Activated T-cell treated with anti-CD3 and anti-CD28 coated beads, Interleukin-2, amount 50 U/mL, for 24 hours (primary cell): ENCODE results near the gene TREML1.

Experiments
- DNase-seq: peaks from one replicate; pipeline ENCODE4 v3.0.0-alpha.2; 2020
- H3K27ac Mint-ChIP-seq: 2 replicates; pipeline ENCODE4 v1.8.0; 2020; ENCODE audit warnings: mild to moderate bottlenecking, mixed read lengths
- H3K27me3 Mint-ChIP-seq: 2 replicates; pipeline ENCODE4 v1.8.0; 2020; ENCODE audit warnings: mixed read lengths
- H3K36me3 Mint-ChIP-seq: 2 replicates; pipeline ENCODE4 v1.8.0; 2020; ENCODE audit warnings: low read depth, mixed read lengths
- H3K4me1 Mint-ChIP-seq: 2 replicates; pipeline ENCODE4 v1.8.0; 2020; ENCODE audit warnings: low read depth, mixed read lengths
- H3K4me3 Mint-ChIP-seq: 2 replicates; pipeline ENCODE4 v1.8.0; 2020; ENCODE audit warnings: mild to moderate bottlenecking, moderate library complexity, mixed read lengths
- H3K9me3 Mint-ChIP-seq: 2 replicates; pipeline ENCODE4 v1.8.0; 2020; ENCODE audit warnings: mixed read lengths

The TREML1 gene

DNA sequence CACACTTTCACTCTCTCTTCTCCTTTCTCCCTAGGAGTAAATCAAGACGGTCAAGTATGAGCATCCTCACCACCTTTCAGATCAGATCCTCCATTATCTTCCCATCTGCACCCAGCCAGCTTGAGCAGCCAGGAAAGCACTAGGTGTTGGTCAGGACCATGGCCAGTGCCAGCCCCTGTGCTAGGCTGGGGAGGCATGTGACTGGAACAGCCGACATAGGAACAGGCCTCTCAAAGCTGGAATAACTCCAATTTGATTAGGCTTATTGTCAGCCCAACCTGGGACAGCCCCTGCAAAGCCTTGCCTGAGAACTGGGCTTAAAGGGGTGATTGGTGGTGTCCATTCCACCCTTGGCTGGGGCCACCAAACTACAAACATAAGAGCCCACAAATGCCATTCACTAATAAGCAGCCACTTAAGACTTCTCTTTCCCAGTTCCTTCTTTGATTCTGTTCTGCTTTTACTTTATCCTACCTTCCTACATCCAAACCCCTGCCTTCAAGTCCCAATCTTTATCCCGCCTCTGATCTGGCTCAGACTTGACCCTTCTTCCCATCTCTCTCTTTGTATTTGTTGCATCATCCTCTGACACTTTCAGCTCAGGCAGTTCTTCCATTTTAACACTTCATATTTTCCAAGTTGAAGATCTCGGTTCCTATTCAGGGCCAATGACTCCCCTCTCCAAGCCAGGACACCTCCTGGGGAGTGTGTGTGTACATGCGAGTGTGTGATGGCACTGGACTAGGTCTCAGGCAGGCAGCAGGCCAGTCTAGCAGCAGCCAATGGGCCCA is 13.2 kb upstream of the TREML1 start:
- Mint-ChIP-seq H3K4me3 (no peak overlapping the region), H3K36me3 (no peaks in the 10 kb centered on the region), H3K27ac (no peak overlapping the region), H3K4me1 (no peaks in the 10 kb centered on the region), H3K9me3 (no peaks in the 10 kb centered on the region), H3K27me3 (peaks cover 3% of the 10 kb centered on the region)
- no peak for DNase-seq

DNA sequence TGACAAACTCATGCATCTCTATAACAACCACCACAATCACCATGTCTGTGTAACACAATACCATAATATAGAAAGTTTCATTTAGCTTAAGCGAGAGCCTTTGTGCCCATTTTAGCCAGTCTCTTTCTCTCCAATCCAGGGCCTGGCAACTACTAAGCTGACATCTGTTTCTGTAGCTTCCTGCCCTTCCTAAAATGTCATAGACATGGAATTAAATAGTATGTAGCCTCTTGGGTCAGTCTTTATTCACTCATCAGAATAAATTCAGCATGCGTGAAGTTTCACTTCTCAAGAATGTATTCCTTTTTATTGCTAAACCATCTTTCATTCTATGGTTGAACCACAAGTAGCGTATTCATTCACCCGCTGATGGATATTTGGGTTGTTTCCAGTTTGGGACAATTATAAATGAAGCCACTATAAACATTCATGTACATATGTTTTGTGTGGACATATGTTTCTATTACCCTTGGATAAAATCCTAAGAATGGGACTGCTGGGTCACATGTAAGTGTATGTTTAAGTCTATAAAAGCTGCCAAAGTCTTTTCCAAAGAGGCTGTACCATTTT is 10.5 kb upstream of the TREML1 start:
- DNase-seq, result no peak
- no peaks in the 10 kb centered on the region for H3K4me1 Mint-ChIP-seq

DNA sequence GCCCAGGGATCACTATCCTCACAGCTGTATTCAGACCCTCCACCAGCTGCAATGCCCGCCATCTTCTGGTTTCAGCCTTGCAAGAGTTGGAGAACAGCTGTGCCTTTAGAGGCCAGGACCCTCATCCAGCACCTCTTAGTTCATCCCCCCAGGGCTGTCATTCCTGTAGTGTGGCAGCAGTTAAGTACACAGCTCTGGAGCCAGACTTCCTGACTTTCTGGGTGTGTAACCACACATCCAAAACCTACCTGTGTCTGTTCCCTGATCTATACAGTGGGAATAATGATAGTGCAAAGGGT is 9.2 kb upstream of the TREML1 start:
- no peak overlapping the region for H3K27ac Mint-ChIP-seq
- H3K4me1 Mint-ChIP-seq, result no peaks in the 10 kb centered on the region
- no peak for DNase-seq
- no peak overlapping the region for H3K4me3 Mint-ChIP-seq
- no peaks in the 10 kb centered on the region for H3K36me3 Mint-ChIP-seq
- no peaks in the 10 kb centered on the region for H3K9me3 Mint-ChIP-seq
- peaks cover 3% of the 10 kb centered on the region for H3K27me3 Mint-ChIP-seq

More for the DNA sequence above, 10.5 kb upstream of the TREML1 start:
- Mint-ChIP-seq H3K9me3 (no peaks in the 10 kb centered on the region), H3K4me3 (no peak overlapping the region), H3K27me3 (peaks cover 3% of the 10 kb centered on the region), H3K27ac (no peak overlapping the region), H3K36me3 (no peaks in the 10 kb centered on the region)

DNA sequence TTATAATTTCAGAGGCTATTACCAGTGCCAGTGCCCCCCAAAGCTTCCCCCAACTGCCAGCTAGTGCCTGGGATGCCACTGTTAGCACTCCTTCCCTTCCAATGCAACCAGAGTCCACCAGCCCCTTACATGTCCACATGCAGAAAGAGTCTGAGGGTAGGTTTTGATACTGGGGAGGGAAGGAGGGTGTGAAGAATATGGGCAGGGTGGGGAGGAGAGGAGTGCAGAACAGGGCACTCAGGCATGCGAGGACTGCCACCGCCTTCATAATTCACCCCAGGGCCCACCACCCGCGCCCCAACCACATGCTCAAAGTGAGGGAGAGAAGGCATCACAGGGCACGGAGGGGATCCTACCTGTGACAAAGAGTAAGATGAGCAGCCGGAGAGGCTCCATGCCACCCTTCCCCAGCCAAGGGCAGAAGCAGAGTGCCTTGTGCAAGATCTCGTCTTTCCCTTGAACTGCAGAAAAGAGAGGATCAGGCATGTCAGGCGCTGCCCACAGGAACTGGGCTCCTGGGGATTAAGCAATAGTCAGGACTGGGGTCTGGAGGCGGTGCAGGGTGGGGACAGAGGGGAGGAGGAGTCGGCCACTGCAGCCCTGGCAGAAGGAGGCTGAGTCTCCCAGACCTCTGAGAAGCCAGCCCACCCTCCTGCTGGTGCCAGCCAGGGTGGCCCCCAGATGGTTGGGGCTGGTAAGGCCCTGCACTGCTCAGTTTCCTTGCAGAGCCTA is 8.7 kb upstream of the TREML1 start, which contains the start of gene TREM2:
Gene TREM2, minus strand, starts transcription at position 430 of the 732 bp plus-strand sequence. Its CDS starts 34 bp downstream, at position 396.
- no peaks in the 10 kb centered on the region for H3K4me1 Mint-ChIP-seq
- no peaks in the 10 kb centered on the region for H3K36me3 Mint-ChIP-seq
- no peak within 1 kb of the TSS for H3K27ac Mint-ChIP-seq
- no peak for DNase-seq
- H3K4me3 Mint-ChIP-seq, result no peak within 1 kb of the TSS
- H3K27me3 Mint-ChIP-seq, result peaks cover 3% of the 10 kb centered on the region
- no peaks in the 10 kb centered on the region for H3K9me3 Mint-ChIP-seq

DNA sequence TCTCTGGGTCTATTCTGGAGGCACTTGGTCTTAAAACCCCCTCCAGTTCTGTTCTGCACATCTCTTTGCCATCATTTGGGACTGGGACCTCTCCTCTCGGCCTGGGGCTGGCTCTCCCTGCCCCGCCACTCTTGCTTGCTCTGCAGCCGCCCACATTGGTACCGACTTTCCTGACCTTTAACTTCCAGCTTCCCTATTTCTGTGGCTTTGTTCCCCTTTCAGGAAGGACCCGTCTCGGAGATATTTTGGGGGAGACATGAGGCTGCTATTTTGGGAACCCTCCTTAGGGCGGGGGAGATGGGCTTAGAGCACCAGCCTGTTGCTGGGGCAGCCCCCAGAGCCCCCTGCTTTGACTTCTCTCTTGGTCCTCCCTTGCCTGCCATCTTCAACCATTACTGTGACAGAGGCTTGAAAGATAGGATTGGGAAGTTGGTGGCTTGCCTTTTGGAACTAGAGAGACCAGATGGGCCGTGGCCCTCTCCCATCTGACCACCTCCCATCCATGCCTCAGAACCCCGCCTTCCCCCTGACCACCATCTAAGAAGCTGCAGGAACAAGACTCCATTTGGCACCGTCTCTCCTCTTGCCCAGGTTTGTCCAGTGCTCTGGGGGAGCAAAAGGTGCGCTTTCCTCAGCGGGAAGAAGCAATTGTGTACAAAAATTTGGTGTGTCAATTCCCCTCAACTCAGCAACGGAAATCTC is 7.9 kb upstream of the TREML1 start:
- Mint-ChIP-seq H3K4me3 (no peak overlapping the region), H3K27ac (no peak overlapping the region), H3K27me3 (peaks cover 3% of the 10 kb centered on the region), H3K4me1 (no peaks in the 10 kb centered on the region), H3K9me3 (no peaks in the 10 kb centered on the region), H3K36me3 (no peaks in the 10 kb centered on the region)
- no peak for DNase-seq

DNA sequence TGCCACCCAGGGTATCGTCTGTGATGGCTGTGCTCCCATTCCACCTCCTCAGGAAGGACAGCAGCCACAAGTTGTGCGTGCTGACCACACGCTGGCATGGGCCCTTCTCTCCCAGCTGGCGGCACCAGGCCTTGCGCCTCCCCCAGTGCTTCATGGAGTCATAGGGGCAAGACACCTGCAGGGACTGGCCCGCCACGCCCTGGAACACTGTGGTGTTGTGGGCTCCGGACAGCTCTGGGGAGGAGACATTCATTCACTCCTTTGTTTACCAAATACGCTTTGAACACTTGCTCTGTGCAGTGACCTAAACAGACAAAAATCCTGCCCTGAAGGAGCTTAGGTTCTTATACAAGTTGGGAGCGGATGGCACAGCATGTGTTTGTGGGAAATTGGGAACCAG is 7.2 kb upstream of the TREML1 start:
- no peak overlapping the region for H3K27ac Mint-ChIP-seq
- DNase-seq, result no peak
- H3K9me3 Mint-ChIP-seq, result no peaks in the 10 kb centered on the region
- H3K4me3 Mint-ChIP-seq, result no peak overlapping the region
- no peaks in the 10 kb centered on the region for H3K36me3 Mint-ChIP-seq
- no peaks in the 10 kb centered on the region for H3K4me1 Mint-ChIP-seq
- peaks cover 3% of the 10 kb centered on the region for H3K27me3 Mint-ChIP-seq

DNA sequence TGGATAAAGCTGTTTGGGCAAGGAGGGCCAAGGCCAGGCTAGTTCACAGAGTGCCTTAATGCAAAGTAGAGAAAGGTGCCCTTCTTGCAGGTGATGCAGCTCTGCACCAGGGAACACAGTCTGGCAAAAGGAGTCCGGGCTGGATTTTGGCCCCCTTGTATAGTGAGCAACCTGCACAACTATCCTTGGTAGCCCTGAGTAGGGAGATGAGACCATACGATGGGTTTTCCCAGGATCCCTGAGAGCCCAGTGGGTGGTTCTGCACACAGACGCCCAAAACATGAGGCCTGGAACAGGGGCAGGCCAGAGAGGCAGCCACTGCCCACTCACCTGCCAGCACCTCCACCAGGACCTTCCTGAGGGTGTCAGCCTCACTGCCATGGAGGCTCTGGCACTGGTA is 6.8 kb upstream of the TREML1 start:
- Mint-ChIP-seq H3K9me3 (no peaks in the 10 kb centered on the region), H3K27ac (no peak overlapping the region), H3K36me3 (no peaks in the 10 kb centered on the region), H3K27me3 (peaks cover 3% of the 10 kb centered on the region), H3K4me3 (no peak overlapping the region), H3K4me1 (no peaks in the 10 kb centered on the region)
- DNase-seq, result no peak

DNA sequence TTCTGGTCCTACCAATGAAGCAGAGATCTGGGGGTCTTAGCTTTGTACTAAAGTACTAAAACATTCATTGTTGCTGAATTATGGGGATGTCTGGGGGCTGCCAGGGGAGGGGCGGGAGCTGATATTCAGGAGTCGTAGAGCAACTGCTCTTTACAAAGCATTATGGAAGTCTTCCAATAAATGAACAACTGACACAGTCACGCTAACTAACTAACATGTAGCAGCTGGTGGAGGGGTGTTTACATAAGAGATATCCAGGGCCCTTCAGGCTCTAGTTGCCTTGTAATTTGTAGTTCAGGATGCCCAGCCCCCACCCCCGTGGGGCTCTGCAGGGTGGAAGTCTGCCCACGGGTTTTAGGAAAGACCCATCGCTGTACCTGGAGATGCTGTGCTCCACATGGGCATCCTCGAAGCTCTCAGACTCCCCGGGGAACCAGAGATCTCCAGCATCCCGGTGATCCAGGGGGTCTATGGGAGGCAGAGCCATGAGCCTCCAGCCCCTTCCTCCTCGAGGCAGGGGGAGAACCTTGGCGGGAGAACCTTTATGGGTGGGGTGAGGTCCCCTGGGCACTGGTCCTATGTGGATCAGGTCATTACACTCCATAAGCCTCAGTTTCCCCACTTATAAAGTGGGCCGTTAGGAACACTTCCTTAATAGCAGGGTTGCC is 5.4 kb upstream of the TREML1 start:
- H3K4me3 Mint-ChIP-seq, result no peak overlapping the region
- no peaks in the 10 kb centered on the region for H3K36me3 Mint-ChIP-seq
- H3K27me3 Mint-ChIP-seq, result peaks cover 3% of the 10 kb centered on the region
- no peaks in the 10 kb centered on the region for H3K4me1 Mint-ChIP-seq
- no peak for DNase-seq
- H3K27ac Mint-ChIP-seq, result no peak overlapping the region
- no peaks in the 10 kb centered on the region for H3K9me3 Mint-ChIP-seq

DNA sequence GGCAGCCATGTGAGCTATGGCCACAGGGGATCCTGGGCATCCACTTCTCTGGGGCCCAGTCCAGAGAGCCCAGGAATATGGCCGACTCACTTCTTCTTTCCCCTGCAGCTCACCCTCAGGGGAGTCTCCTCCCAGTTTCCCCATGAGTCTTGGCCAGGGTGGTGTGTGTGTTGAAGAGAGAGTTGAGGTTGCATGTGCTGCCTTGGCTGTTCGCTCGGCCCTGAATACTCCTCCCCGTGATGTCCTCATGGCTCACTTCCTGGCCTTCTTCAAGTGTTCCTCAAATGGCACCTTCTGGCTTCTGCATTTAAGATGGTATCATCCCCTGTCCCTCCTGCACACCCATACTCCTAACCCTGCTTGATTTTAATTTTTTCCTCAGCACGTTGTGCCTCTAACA is 3.2 kb upstream of the TREML1 start:
- no peak overlapping the region for H3K4me3 Mint-ChIP-seq
- DNase-seq, result no peak
- no peaks in the 10 kb centered on the region for H3K27me3 Mint-ChIP-seq
- no peaks in the 10 kb centered on the region for H3K4me1 Mint-ChIP-seq
- no peaks in the 10 kb centered on the region for H3K36me3 Mint-ChIP-seq
- no peak overlapping the region for H3K27ac Mint-ChIP-seq
- no peaks in the 10 kb centered on the region for H3K9me3 Mint-ChIP-seq

DNA sequence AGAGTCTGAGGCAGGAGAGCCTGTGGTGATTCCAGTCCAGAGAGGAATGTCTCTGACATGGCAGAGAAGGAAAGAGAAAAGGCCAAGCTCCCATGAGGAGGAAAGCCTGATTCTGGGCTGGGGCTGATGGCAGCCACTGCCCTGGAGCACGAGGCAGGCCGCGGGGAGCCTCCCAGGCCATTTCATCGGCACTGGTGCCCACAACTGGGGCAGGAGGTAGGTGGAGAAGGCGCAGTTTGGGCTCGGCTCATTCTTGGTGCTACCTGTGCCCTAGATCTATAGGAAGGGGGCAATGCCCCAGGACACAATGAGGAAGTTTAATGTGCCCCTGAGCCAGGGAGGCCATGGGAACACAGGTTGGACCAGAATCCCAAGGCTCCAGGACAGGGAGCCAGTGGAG is 2.6 kb upstream of the TREML1 start:
- Mint-ChIP-seq H3K4me1 (no peaks in the 10 kb centered on the region), H3K4me3 (no peak overlapping the region), H3K27ac (no peak overlapping the region), H3K9me3 (no peaks in the 10 kb centered on the region), H3K27me3 (no peaks in the 10 kb centered on the region), H3K36me3 (no peaks in the 10 kb centered on the region)
- no peak for DNase-seq

DNA sequence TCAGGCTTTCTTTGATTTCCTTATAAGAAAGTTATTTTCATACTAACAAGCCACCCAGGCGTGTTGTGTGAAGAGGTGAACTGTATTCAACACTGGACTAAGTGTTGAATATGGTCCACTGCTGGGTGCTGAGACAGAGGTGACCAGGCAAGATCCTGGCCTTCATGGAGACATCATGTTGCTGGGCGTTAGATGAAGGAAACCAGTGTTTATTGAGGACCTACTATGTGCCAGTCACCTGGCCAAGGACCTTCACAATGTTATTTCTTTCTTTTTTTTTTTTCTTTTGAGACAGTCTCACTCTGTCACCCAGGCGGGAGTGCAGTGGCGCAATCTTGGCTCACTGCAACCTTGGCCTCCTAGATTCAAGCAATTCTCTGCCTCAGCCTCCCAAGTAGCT is 1.9 kb upstream of the TREML1 start:
- Mint-ChIP-seq H3K27ac (no peak overlapping the region), H3K27me3 (no peaks in the 10 kb centered on the region), H3K9me3 (no peaks in the 10 kb centered on the region), H3K4me3 (no peak overlapping the region), H3K4me1 (no peaks in the 10 kb centered on the region), H3K36me3 (no peaks in the 10 kb centered on the region)
- no peak for DNase-seq

DNA sequence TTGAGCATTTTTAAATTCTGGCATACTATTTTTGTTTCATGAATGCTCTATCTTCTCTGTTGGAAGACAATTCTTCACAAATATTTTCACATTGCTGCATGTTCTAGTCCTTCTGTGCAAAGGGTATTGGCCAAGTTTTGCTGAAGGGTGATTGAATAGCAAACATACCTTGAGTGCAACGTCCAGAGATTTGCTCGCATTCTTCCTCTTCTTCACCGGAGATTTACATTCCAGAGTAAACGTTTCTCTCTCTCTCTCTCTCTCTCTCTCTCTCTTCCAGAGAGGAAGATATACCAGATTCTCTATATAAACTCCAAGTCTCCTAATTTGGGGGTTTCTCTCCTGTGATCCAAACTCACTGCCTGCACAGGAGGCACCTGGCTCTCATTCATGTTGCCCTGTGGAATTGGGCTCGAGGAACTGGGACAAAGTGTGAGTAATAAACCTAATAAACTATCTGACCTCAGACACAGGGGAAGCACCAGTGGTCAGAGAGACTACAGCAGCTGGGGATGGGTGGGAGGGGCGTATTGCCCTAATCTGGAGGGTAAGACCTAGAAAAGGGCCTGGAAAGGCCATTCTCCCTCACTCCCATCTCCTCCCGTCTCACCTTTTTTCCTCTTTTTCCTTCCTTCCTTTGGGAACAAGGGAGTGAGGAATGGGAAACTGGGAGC is 1.1 kb upstream of the TREML1 start:
- Mint-ChIP-seq H3K27me3 (no peaks in the 10 kb centered on the region), H3K36me3 (no peaks in the 10 kb centered on the region), H3K4me1 (no peaks in the 10 kb centered on the region), H3K4me3 (no peak overlapping the region), H3K27ac (no peak overlapping the region), H3K9me3 (no peaks in the 10 kb centered on the region)
- DNase-seq, result no peak

DNA sequence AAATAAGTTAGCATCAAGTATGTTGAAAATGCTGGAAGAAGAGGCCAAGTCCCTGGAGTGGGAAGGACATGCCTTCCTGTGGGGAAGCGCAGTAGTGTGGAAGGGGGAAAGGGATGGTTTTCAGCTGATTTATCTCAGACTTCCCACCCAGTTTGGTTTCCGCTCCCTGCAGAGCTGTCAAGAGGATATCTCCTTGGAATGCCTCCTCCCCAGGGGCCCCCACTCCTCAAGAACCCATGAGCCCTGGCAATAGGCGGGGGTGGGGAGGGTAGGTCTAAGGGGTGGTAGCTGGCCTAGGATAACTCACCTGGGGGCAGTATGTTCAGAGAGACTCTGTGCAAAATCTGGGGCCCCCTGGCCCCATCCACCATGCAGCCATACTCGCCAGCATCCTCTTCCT is 696 bp downstream of the TREML1 start:
- Mint-ChIP-seq H3K9me3 (no peaks in the 10 kb centered on the region), H3K27ac (no peak overlapping the region), H3K4me3 (no peak overlapping the region), H3K36me3 (no peaks in the 10 kb centered on the region), H3K27me3 (no peaks in the 10 kb centered on the region), H3K4me1 (peaks cover 1% of the 10 kb centered on the region)
- DNase-seq, result no peak

DNA sequence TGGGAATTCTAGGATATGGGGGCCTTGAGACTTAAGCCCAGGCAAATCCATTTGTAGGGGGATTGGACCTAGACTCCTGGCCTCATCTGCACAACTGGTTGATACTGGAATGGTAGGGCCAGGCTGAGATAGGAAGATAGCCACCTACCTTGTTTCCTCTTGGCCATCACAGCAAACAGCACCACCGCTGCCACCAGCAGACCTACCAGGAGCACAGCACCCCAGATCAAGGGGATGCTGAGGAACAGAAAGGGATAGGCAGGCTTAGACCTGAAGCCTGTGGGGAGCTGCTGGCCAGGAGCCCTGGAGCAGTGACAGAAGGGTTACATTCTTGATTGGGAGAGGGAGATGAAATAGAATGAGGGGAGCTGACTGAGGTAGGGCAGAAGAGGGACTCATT is 3.5 kb downstream of the TREML1 start:
- DNase-seq, result no peak
- Mint-ChIP-seq H3K36me3 (peaks cover 5% of the 10 kb centered on the region), H3K27me3 (no peaks in the 10 kb centered on the region), H3K4me1 (peaks cover 11% of the 10 kb centered on the region), H3K9me3 (no peaks in the 10 kb centered on the region), H3K4me3 (no peak overlapping the region), H3K27ac (no peak overlapping the region)
